ENCODE results near the gene FHIT. TPM values are rescaled to one million over a fixed set of nuclear protein-coding genes. Genes with fewer than 3 reads are reported as not detected.

Gene FHIT
- total and polyA plus RNA-seq, 4 donors = 2.1 to 14.7 (median 6.6) TPM

DNA sequence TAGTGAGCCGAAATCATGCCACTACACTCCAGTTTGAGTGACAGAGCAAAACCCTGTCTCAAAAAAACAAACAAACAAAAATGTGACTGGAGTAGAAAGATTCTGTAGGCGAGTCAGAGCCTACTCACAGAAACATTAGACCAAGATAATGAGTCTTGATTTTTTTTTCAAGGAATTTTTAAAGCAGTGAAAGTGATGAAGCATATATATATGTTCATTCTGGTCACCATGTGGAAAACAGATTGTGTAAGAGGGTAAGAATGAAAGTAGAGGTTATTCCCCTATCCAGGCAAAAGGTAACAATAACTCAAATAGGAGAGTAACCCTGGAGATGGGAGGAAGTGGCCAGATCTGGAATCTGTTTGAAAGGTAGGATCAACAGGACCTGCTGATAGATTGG lies 26.2 kb upstream of the FHIT start:
- H3K36me3 ChIP-seq (ENCODE audit: control insufficient read depth in 4 of 4, insufficient read depth in 3 of 4, low read depth in 1 of 4, low read length in 3 of 4) = no peaks in the 10 kb centered on the region
- TF ChIP-seq ATF3 (IDR thresholded peaks at IDR 0.05) (no peak), REST (IDR thresholded peaks at IDR 0.05) (no peak), TAF1 (conservative IDR thresholded peaks at IDR 0.05) (no peak), FOXA1 (IDR thresholded peaks at IDR 0.05) (no peak), FOXA2 (IDR thresholded peaks at IDR 0.05) (no peak), HNF4G (IDR thresholded peaks at IDR 0.05) (no peak), EGR1 (IDR thresholded peaks at IDR 0.05; ENCODE audit: low read depth in 2 of 2) (no peak), GABPA (IDR thresholded peaks at IDR 0.05 in 1 of 2, conservative IDR thresholded peaks at IDR 0.05 in 1 of 2) (no peak), SP1 (IDR thresholded peaks at IDR 0.05) (no peak), JUND (IDR thresholded peaks at IDR 0.05) (no peak)
- TF ChIP-seq, protein P1, sequence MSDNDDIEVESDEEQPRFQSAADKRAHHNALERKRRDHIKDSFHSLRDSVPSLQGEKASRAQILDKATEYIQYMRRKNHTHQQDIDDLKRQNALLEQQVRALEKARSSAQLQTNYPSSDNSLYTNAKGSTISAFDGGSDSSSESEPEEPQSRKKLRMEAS (IDR thresholded peaks at IDR 0.05) = no peak
- no peak overlapping the region for H3K9ac ChIP-seq (ENCODE audit: low read depth in 1 of 2, low read length in 2 of 2)
- H3K27me3 ChIP-seq (ENCODE audit: control insufficient read depth in 4 of 4, insufficient read depth in 4 of 4, low read length in 3 of 4) = no peaks in the 10 kb centered on the region
- WGBS = 92% methylated on average over 2 of the region's 2 CpGs
- no peaks in the 10 kb centered on the region for H3K4me1 ChIP-seq (ENCODE audit: control insufficient read depth in 4 of 4, insufficient read depth in 4 of 4, low read length in 3 of 4)
- no peak overlapping the region for H3K4me3 ChIP-seq (ENCODE audit: low read depth in 1 of 3, low read length in 3 of 3)
- no peaks in the 10 kb centered on the region for H3K9me3 ChIP-seq (ENCODE audit: control insufficient read depth in 4 of 4, low read length in 3 of 4)
- no peak overlapping the region for H3K27ac ChIP-seq (ENCODE audit: low read depth in 1 of 2, low read length in 2 of 2)
- DNase-seq (ENCODE audit: low spot score) = no peak

DNA sequence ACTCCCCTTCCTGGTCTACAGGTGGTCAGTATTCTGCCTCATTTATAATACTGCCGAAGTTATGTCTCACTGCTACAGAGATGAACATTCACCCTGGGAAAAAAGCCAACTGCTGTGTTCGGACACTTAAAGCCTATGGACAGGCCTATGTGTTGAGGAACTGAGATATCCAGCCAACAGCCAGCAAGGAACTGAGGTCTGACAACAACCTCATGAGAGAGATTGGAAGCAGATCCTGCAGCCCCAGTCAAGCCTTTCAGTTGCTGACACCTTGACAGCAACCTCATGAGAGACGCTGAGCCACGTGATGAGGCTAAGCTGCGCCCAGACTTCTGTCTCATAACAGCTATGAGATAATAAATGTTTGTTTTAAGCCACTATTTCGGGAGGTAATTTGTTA lies 18.2 kb upstream of the FHIT start:
- no peaks in the 10 kb centered on the region for H3K9me3 ChIP-seq (ENCODE audit: control insufficient read depth in 4 of 4, low read length in 3 of 4)
- H3K36me3 ChIP-seq (ENCODE audit: control insufficient read depth in 4 of 4, insufficient read depth in 3 of 4, low read depth in 1 of 4, low read length in 3 of 4) = no peaks in the 10 kb centered on the region
- DNase-seq (ENCODE audit: low spot score) = no peak
- no peak overlapping the region for H3K4me3 ChIP-seq (ENCODE audit: low read depth in 1 of 3, low read length in 3 of 3)
- no peak overlapping the region for H3K9ac ChIP-seq (ENCODE audit: low read depth in 1 of 2, low read length in 2 of 2)
- 94% methylated on average over 6 of the region's 6 CpGs for WGBS
- H3K4me1 ChIP-seq (ENCODE audit: control insufficient read depth in 4 of 4, insufficient read depth in 4 of 4, low read length in 3 of 4) = peaks cover under 1 to 14% (median 5%) of the 10 kb centered on the region in 4 donors
- H3K27me3 ChIP-seq (ENCODE audit: control insufficient read depth in 4 of 4, insufficient read depth in 4 of 4, low read length in 3 of 4) = no peaks in the 10 kb centered on the region
- TF ChIP-seq, protein P2, sequence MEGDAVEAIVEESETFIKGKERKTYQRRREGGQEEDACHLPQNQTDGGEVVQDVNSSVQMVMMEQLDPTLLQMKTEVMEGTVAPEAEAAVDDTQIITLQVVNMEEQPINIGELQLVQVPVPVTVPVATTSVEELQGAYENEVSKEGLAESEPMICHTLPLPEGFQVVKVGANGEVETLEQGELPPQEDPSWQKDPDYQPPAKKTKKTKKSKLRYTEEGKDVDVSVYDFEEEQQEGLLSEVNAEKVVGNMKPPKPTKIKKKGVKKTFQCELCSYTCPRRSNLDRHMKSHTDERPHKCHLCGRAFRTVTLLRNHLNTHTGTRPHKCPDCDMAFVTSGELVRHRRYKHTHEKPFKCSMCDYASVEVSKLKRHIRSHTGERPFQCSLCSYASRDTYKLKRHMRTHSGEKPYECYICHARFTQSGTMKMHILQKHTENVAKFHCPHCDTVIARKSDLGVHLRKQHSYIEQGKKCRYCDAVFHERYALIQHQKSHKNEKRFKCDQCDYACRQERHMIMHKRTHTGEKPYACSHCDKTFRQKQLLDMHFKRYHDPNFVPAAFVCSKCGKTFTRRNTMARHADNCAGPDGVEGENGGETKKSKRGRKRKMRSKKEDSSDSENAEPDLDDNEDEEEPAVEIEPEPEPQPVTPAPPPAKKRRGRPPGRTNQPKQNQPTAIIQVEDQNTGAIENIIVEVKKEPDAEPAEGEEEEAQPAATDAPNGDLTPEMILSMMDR (IDR thresholded peaks at IDR 0.05; ENCODE audit: low read depth, low read length, missing input control) = no peak
- TF ChIP-seq, protein P1 (IDR thresholded peaks at IDR 0.05) = no peak
- no peak for TF ChIP-seq EGR1 (IDR thresholded peaks at IDR 0.05; ENCODE audit: low read depth in 2 of 2)
- no peak for TF ChIP-seq ATF3 (IDR thresholded peaks at IDR 0.05)
- TF ChIP-seq GABPA (IDR thresholded peaks at IDR 0.05 in 1 of 2, conservative IDR thresholded peaks at IDR 0.05 in 1 of 2) = no peak
- TF ChIP-seq FOXA2 (IDR thresholded peaks at IDR 0.05) = no peak
- no peak for TF ChIP-seq RXRA (IDR thresholded peaks at IDR 0.05)
- no peak for TF ChIP-seq JUND (IDR thresholded peaks at IDR 0.05)
- no peak for TF ChIP-seq RAD21 (IDR thresholded peaks at IDR 0.05)
- TF ChIP-seq SP1 (IDR thresholded peaks at IDR 0.05) = no peak
- no peak for TF ChIP-seq HNF4A (conservative IDR thresholded peaks at IDR 0.05)
- no peak overlapping the region for H3K27ac ChIP-seq (ENCODE audit: low read depth in 1 of 2, low read length in 2 of 2)

Data from liver (tissue), 9 donors.